Calu3 (cell line): ENCODE data around the gene GNG4. TPM values are rescaled to one million over a fixed set of nuclear protein-coding genes. Genes with fewer than 3 reads are reported as not detected.

Experiments
- BruUV-seq: library from RNA; stranded (reverse); fragments of 400-500 nt; replicated peaks from 2 replicates; lab custom pipeline; 2021; lab: Mats Ljungman, UMichigan
- CTCF ChIA-PET: fragments of 300-600 bp; sonication (Branson Sonifier 250); formaldehyde crosslinking; loops from one replicate; lab custom pipeline; 2022; ENCODE audit warnings: antibody characterized with exemption; lab: Charles Lee
- DNase-seq: peaks from one replicate; pipeline ENCODE4 v3.0.0; 2022
- H3K27ac Mint-ChIP-seq: one replicate; pipeline ENCODE4 v1.8.0; 2022; ENCODE audit warnings: mixed read lengths; ENCODE audit not compliant: unreplicated experiment
- H3K27me3 Mint-ChIP-seq: one replicate; pipeline ENCODE4 v1.8.0; 2022; ENCODE audit warnings: mixed read lengths; ENCODE audit not compliant: unreplicated experiment
- H3K36me3 Mint-ChIP-seq: one replicate; pipeline ENCODE4 v1.8.0; 2022; ENCODE audit warnings: mild to moderate bottlenecking, moderate library complexity, mixed read lengths; ENCODE audit not compliant: insufficient read depth, unreplicated experiment
- H3K4me1 Mint-ChIP-seq: one replicate; pipeline ENCODE4 v1.8.0; 2022; ENCODE audit warnings: mild to moderate bottlenecking, low read depth, mixed read lengths; ENCODE audit not compliant: unreplicated experiment
- H3K4me3 Mint-ChIP-seq: one replicate; pipeline ENCODE4 v1.8.0; 2022; ENCODE audit warnings: mild to moderate bottlenecking, low read depth, moderate library complexity, mixed read lengths; ENCODE audit not compliant: unreplicated experiment
- H3K9me3 Mint-ChIP-seq: one replicate; pipeline ENCODE4 v1.8.0; 2022; ENCODE audit warnings: low read depth, mixed read lengths; ENCODE audit not compliant: unreplicated experiment
- intact Hi-C: fragments of 100-400 bp; cut with micrococcal nuclease; formaldehyde crosslinking; loops from one replicate; pipeline ENCODE4 v1.10.0; 2022; ENCODE audit not compliant: unreplicated experiment
- total RNA-seq: library from RNA; stranded (reverse); gene quantifications from 2 replicates; pipeline ENCODE4 v1.2.3, GENCODE V29; 2022
- TF ChIP-seq, protein P1 (sequence below): fragments of 200-600 bp; IDR thresholded peaks from one replicate; pipeline ENCODE4 v1.8.0; 2022; ENCODE audit warnings: antibody characterized with exemption; ENCODE audit not compliant: unreplicated experiment

The GNG4 gene
- total RNA-seq, 1 experiment from 2014 or later: 18.4 TPM

DNA sequence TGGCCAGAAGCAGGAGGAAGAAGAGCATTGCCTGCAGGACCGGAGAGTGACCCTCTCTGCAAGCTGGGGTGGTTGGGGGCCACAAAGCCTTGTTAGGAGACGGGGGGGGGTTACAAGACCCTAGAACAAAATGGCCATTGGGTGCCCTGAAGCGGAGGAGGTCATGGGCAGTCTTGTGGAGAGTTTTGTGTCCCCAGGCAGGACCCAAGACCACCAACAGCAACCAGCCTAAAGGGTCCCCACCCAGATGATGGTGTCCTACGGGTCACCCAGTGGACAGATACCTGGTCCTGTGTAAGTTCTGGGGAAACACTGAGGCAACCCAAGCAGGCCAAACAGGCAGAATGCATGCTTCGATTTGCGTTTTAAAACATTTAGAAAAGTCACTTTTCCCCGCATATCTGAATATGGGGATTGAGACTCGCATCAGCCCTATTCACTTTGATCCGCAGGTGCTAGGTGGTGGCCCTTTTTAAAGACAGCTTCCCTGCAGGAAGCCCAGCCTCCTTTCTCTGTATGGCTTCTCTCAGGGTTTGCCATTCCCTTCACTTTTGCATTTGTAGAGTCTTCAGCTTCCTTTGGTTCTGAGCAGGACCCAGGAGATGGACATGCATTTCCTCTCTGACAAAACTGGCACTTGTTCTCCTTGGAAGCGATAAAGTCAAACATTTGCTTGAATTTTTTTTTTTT lies 21.1 kb downstream of the GNG4 start:
- H3K27ac Mint-ChIP-seq: no peak overlapping the region
- BruUV-seq: no TSS peak
- DNase-seq: no peak
- CTCF ChIA-PET: no interaction called here
- no peak overlapping the region for H3K4me3 Mint-ChIP-seq
- H3K4me1 Mint-ChIP-seq: peaks cover 21% of the 10 kb centered on the region
- intact Hi-C loops: no loop called here
- TF ChIP-seq, protein P1, sequence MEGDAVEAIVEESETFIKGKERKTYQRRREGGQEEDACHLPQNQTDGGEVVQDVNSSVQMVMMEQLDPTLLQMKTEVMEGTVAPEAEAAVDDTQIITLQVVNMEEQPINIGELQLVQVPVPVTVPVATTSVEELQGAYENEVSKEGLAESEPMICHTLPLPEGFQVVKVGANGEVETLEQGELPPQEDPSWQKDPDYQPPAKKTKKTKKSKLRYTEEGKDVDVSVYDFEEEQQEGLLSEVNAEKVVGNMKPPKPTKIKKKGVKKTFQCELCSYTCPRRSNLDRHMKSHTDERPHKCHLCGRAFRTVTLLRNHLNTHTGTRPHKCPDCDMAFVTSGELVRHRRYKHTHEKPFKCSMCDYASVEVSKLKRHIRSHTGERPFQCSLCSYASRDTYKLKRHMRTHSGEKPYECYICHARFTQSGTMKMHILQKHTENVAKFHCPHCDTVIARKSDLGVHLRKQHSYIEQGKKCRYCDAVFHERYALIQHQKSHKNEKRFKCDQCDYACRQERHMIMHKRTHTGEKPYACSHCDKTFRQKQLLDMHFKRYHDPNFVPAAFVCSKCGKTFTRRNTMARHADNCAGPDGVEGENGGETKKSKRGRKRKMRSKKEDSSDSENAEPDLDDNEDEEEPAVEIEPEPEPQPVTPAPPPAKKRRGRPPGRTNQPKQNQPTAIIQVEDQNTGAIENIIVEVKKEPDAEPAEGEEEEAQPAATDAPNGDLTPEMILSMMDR: no peak
- no peaks in the 10 kb centered on the region for H3K9me3 Mint-ChIP-seq
- no peaks in the 10 kb centered on the region for H3K36me3 Mint-ChIP-seq
- H3K27me3 Mint-ChIP-seq: no peaks in the 10 kb centered on the region

DNA sequence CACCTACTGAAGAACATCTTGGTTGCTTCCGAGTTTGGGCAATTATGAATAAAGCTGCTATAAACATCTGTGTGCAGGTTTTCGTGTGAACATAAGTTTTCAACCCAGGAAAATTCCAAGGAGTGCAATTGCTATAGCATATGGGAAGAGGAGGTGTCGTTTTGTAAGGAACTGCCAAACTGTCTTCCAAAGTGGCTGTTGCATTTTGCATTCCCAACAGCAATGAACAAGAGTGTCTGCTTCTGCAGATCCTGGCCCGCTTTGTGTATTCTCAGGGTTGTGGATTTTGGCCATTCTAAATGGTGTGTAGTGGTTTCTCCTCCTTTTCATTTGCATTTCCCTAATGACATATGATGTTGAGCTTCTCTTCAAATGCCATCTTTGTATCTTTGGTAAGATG lies 23.8 kb downstream of the GNG4 start:
- Mint-ChIP-seq H3K27ac (no peak overlapping the region), H3K27me3 (no peaks in the 10 kb centered on the region), H3K9me3 (no peaks in the 10 kb centered on the region), H3K4me3 (no peak overlapping the region), H3K4me1 (peaks cover 23% of the 10 kb centered on the region), H3K36me3 (no peaks in the 10 kb centered on the region)
- intact Hi-C loops: no loop called here
- no peak for DNase-seq
- TF ChIP-seq, protein P1: no peak
- BruUV-seq: no TSS peak
- CTCF ChIA-PET: no interaction called here

DNA sequence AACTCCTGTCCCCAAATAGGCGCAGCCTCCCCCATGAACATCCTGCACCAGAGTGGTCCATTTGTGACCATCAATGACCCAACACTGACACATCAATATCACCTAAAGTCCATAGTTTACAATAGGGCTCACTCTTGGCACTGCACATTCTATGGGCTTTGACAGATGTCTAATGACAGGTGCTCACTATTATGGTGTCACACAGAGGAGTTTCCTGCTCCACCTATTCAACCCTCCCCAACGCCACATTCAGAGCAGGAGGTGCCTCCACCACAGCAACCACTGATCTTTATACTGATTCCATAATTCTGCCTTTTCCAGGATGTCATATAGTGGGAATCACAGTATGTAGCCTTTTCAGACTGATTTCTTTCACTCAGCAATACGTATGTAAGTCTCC lies 24.2 kb downstream of the GNG4 start:
- no peak for DNase-seq
- intact Hi-C loops: no loop called here
- CTCF ChIA-PET: no interaction called here
- TF ChIP-seq, protein P1: no peak
- BruUV-seq: no TSS peak
- Mint-ChIP-seq H3K27ac (no peak overlapping the region), H3K4me3 (no peak overlapping the region), H3K9me3 (no peaks in the 10 kb centered on the region), H3K36me3 (no peaks in the 10 kb centered on the region), H3K4me1 (peaks cover 18% of the 10 kb centered on the region), H3K27me3 (no peaks in the 10 kb centered on the region)

DNA sequence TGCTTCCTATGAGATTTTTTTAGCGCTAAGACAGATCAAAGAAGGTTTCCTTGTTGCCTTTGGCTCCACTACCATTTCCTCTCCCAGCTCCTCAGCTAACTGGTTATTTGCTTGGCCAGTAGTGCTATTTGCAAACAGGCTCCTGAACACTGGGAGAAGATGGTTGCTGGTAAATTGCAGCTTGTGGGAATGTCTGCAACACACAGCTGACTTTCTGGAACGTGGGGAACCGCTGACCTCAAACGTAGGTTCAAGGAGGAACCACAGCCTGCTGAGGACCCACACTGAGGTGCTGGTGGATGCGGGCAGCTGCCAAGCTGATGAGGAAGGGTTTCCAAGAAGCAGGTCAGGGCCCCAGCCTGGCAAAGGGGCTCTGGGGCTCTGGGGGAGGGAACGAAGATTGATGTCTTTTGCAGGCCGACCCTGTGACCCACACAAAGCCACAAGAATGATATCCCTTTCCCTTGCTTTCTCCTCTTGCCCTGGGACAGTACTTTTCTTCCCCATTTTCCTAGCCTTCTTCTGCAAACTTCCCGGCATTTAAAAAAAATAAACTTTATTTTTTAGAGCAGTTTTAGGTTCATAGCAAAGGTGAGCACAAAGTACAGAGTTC lies 24.8 kb downstream of the GNG4 start:
- intact Hi-C loops: no loop called here
- CTCF ChIA-PET: no interaction called here
- Mint-ChIP-seq H3K9me3 (no peaks in the 10 kb centered on the region), H3K4me1 (peaks cover 13% of the 10 kb centered on the region), H3K27ac (no peak overlapping the region), H3K36me3 (no peaks in the 10 kb centered on the region), H3K4me3 (no peak overlapping the region), H3K27me3 (no peaks in the 10 kb centered on the region)
- BruUV-seq: no TSS peak
- TF ChIP-seq, protein P1: no peak
- DNase-seq: no peak
